ENCODE data around the gene SLC43A1.

SLC43A1 gene

DNA sequence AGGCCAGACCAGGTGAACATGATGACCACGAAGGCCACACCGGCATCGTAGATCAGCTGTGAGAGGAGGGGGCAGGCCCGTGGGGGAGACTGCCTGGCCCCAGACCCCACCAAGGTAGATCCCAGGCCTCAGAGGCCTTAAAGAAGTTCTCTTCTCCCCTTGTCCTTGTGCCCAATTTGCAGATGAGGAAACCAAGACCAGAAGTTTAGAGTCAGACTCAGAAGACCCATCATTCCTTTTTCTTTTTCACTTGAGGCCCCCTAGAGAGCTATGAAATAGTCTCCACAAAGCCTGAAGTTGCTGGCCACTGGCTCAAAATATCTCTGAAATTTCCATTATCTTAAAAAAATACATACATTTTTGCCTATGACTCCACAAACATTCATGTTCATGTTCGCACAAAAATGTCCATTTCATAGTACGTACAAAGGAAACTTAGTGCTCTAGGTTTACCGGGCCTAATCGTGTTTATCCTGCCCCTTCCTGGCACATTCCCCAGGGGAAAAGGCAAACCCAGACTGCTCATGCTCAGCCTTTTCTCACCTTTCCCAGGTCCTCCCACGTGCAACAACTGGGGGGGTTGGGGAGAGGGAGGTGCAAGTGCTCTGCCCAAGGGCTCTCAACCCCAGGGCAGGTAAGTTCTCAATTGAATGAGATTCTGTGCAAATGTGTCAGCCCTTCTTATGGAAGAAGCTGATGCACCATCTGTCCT, 19.2 kb downstream of the SLC43A1 start:
- Histone ChIP-seq H3K27me3 (replicated peaks; ENCODE audit: control insufficient read depth, insufficient read depth, low read length) (no peaks in the 10 kb centered on the region), H3K4me1 (ENCODE audit: control insufficient read depth, insufficient read depth, low read length) (peaks cover 25% of the 10 kb centered on the region), H3K4me3 (ENCODE audit: low read length) (no peak overlapping the region), H3K9ac (ENCODE audit: low read length) (no peak overlapping the region), H3K36me3 (ENCODE audit: control insufficient read depth, insufficient read depth, low read length, severe bottlenecking) (no peaks in the 10 kb centered on the region), H3K9me3 (ENCODE audit: control insufficient read depth, low read length) (no peaks in the 10 kb centered on the region)
- no peak for DNase-seq (ENCODE audit: low read depth)

DNA sequence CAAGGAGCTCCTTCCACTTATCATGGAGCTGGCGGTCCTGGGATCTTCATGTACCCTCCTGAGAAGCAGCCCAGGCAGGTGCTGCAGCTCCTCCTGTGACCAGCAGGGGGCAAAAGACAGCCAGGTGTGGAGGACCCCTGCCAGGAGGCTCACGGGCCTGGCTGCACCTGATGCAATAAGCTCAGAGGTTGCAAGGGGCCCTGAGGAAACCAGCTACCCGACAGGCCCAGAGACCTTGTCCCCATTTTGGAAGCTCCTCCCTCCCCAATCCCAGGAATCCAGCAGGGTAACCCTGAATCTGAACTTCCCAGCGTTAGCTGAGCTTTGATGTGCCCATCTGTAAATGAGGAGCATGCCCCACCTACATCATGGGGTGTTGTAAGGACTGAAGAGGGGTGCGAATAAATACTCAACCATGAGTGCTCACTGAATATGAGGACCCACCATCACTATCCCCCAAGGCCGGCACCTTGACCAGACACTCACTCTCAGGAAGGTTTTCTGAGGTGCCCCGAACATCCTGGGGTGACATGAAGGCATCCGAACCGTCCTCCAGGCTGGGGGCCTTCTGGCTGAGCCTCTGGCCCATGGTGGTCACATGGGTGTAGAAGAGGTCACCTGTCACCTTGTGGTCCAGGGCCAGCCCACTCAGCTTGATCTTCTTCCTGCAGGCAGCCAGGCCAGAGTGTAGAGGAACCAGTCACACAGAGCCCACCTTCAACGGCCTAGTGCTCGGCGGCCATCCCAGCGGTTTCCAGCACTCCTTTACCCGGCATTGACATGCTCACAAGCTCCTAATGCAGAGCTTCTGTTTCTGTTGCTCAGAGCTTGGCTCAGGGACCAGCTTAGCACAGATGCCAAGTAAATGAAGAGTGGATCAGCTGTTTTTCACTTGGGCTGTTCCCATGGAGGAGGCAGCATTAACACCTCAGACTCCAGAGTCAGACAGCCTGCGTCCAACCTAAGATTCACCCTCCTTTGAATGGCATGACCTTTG, 21.7 kb downstream of the SLC43A1 start:
- H3K4me3 ChIP-seq (ENCODE audit: low read length), result no peak overlapping the region
- no peaks in the 10 kb centered on the region for H3K27me3 ChIP-seq (replicated peaks; ENCODE audit: control insufficient read depth, insufficient read depth, low read length)
- H3K36me3 ChIP-seq (ENCODE audit: control insufficient read depth, insufficient read depth, low read length, severe bottlenecking), result no peaks in the 10 kb centered on the region
- H3K9me3 ChIP-seq (ENCODE audit: control insufficient read depth, low read length), result no peaks in the 10 kb centered on the region
- no peak overlapping the region for H3K9ac ChIP-seq (ENCODE audit: low read length)
- peak; percentile 62 for DNase-seq (ENCODE audit: low read depth)
- peaks cover 12% of the 10 kb centered on the region for H3K4me1 ChIP-seq (ENCODE audit: control insufficient read depth, insufficient read depth, low read length)

DNA sequence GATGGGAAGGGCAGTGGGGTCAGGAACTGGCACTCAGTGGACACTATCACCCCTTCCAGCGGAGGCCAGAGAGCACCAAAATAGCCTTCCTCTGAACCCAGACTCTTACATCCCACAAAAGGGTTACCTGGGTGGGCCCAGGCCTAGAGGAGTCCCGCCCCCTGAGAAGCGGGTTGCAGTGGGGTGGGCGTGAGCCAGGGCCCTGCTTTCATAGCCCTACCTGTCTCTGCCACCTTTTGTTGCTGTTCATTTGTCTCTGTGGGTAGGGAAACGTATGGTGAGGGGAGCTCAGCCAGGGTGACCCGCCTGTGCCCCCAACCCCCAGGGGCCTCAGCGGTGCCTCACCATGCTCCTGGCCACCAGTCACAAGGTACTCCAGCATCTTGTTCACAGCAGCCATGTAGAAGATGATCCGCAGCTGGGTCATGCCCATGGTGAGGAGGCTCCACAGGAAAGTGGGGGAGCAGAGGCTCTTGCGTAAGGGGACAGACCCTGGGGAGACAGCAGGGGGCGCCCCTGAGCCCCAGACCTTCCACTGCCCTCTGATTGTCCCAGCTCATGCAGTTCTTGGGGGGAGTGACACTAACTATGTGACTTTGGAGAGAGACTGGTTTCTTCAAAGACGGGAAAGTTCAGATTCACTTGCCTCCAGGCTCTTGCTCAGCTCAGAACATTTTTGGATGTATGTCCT, 24.0 kb downstream of the SLC43A1 start:
- no peaks in the 10 kb centered on the region for H3K9me3 ChIP-seq (ENCODE audit: control insufficient read depth, low read length)
- no peak overlapping the region for H3K4me3 ChIP-seq (ENCODE audit: low read length)
- DNase-seq (ENCODE audit: low read depth), result peak; percentile 33
- no peaks in the 10 kb centered on the region for H3K27me3 ChIP-seq (replicated peaks; ENCODE audit: control insufficient read depth, insufficient read depth, low read length)
- H3K4me1 ChIP-seq (ENCODE audit: control insufficient read depth, insufficient read depth, low read length), result peaks cover 7% of the 10 kb centered on the region
- H3K36me3 ChIP-seq (ENCODE audit: control insufficient read depth, insufficient read depth, low read length, severe bottlenecking), result no peaks in the 10 kb centered on the region
- no peak overlapping the region for H3K9ac ChIP-seq (ENCODE audit: low read length)

DNA sequence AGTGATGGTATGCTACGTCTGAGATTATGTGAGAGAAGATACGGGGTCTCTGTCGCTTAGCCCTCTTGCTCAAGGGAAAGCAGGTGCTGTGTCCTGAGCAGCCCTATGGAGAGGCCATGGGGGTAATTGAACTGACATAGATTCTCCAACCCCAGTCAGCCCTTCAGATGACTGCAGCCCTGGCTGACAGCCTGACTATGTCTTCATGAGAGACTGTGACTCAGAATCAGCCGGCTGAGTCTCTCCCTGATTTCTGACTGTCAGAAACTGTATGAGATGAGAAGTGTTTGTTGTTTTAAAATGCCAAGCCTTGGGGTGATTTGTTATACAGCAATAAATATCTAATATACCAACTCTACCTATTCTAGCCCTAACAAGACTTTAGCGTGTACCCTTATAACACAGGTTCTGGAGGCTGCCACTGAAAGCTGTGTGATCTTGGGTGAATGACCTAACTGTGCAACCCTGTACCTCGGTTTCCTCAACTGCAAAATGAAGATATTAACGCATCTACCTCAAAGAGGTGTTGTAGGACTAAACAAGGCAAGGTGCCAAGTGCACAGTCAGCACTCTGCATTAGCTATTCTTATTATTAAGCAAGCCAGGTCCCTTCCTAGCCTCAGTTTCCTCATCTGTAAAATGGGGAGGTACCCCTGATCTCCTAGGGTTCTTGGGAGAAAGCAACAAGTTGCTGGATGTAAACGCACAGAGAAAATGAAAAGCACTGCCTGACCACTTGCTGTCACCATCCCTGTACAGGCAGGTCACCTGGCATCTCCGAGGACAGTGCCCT, 24.9 kb downstream of the SLC43A1 start:
- no peaks in the 10 kb centered on the region for H3K9me3 ChIP-seq (ENCODE audit: control insufficient read depth, low read length)
- H3K4me3 ChIP-seq (ENCODE audit: low read length), result no peak overlapping the region
- no peak for DNase-seq (ENCODE audit: low read depth)
- H3K27me3 ChIP-seq (replicated peaks; ENCODE audit: control insufficient read depth, insufficient read depth, low read length), result no peaks in the 10 kb centered on the region
- H3K36me3 ChIP-seq (ENCODE audit: control insufficient read depth, insufficient read depth, low read length, severe bottlenecking), result no peaks in the 10 kb centered on the region
- no peak overlapping the region for H3K9ac ChIP-seq (ENCODE audit: low read length)
- peaks cover 11% of the 10 kb centered on the region for H3K4me1 ChIP-seq (ENCODE audit: control insufficient read depth, insufficient read depth, low read length)

DNA sequence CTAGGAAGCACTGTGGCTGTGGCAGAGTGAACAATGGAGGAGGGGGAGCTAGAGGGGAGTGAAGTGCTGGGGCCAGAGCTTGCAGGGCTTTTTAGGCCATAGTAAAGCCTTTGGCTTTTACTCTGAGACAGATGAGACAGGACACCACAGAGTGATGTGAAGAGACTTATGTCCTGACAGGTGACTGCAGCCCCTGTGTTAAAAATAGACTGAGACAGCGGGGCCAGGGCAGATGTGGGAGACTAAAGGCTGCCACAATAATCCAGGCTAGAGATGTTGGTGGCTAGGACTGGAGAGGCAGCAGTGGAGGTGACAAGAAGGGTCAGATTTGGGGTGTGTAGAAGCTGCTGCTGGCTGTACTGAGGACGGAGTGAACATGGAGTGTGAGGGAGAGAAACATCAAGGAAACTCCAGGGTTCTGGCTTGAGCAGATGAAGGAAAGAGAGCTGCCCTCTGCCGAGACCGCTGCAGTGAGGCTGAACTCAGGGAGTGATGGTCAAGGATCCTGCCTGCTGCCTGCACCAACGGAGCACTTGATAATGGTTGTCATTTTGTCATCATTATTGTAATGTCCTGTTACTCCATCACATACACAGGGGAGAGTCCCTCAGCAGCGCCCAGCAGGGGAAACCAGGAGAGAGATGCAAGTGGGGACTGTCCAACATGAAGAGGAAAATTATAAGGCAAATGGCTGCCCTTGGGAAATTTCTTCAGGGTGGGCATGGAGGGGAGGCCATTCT, 27.4 kb downstream of the SLC43A1 start:
- H3K4me3 ChIP-seq (ENCODE audit: low read length), result no peak overlapping the region
- peaks cover 20% of the 10 kb centered on the region for H3K4me1 ChIP-seq (ENCODE audit: control insufficient read depth, insufficient read depth, low read length)
- H3K27me3 ChIP-seq (replicated peaks; ENCODE audit: control insufficient read depth, insufficient read depth, low read length), result no peaks in the 10 kb centered on the region
- no peaks in the 10 kb centered on the region for H3K36me3 ChIP-seq (ENCODE audit: control insufficient read depth, insufficient read depth, low read length, severe bottlenecking)
- no peak overlapping the region for H3K9ac ChIP-seq (ENCODE audit: low read length)
- DNase-seq (ENCODE audit: low read depth), result no peak
- no peaks in the 10 kb centered on the region for H3K9me3 ChIP-seq (ENCODE audit: control insufficient read depth, low read length)

DNA sequence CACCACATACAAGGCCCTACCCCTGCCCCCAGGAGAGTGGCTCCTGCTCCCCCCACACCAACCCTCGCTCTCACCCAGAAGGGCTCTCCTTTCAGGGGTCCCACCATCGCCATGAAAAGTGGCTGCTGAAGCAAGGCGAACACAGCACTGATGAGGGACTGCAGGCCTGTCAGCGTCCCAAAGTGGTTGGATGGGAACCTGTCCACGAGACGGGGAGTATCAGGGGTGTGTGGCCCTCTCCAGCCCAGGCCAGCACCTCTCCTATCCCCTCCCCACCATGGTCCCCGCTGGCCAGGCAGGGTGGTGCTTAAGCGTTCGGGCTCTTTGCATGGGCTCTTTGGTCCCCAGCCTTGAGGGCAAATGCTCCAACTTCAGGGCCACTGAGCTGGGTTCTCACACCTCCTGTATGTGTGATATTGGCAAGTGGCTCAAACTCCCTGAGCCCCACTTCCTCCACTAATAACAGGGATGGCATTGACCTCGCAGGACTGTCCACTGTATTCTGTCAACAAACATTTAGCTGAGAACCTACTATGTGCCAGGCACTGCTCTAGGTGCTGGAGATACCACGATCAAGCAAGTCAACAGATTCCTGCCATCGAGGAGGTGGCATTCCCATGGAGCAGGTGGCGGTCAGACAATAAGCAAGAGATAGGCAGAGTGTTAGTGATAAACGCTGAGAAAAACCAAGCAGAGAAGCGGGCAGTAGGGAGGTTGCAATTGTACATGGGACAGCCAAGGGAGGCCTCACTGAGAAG, 28.3 kb downstream of the SLC43A1 start:
- Histone ChIP-seq H3K36me3 (ENCODE audit: control insufficient read depth, insufficient read depth, low read length, severe bottlenecking) (no peaks in the 10 kb centered on the region), H3K9me3 (ENCODE audit: control insufficient read depth, low read length) (no peaks in the 10 kb centered on the region), H3K9ac (ENCODE audit: low read length) (no peak overlapping the region), H3K27me3 (replicated peaks; ENCODE audit: control insufficient read depth, insufficient read depth, low read length) (peaks cover under 1% of the 10 kb centered on the region), H3K4me1 (ENCODE audit: control insufficient read depth, insufficient read depth, low read length) (peaks cover 22% of the 10 kb centered on the region), H3K4me3 (ENCODE audit: low read length) (no peak overlapping the region)
- DNase-seq (ENCODE audit: low read depth), result no peak

DNA sequence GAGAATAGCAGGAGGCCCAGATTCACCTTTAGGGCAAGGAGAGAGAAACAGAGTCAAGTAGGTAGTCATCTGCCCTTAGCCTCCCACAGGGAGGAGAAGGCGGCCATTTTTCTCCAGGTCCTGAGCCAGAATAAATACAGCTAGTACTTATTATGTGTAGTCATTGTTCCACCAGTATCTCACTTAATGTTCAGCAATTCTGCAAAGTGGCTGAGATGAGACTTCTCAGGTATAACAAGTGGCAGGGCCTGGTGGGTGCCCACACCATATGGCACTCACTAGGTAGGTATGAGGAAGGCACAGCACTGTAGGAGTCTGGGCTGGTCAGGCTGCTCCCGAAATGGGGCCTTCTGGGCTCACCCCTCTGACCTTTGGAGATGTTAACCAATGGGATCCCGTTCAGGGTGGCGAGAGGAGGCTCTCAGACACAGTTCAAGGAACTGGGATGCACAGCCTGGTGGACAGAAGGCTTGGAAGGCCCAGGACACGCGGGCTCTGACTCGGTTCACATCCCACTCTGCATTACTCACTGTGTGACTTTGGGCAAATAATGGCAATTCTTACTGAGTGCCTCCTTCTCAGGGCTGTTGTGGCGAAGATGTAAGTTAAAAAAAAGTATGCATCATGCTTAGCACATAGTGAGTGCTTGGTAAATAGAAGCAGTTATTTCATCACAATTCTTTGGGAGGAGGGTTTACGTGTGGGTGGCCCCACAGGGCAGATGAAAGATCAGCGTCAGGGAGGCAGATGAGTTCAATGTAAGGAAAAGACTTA, 30.1 kb downstream of the SLC43A1 start:
- Histone ChIP-seq H3K4me1 (ENCODE audit: control insufficient read depth, insufficient read depth, low read length) (peaks cover 22% of the 10 kb centered on the region), H3K9me3 (ENCODE audit: control insufficient read depth, low read length) (no peaks in the 10 kb centered on the region), H3K4me3 (ENCODE audit: low read length) (no peak overlapping the region), H3K27me3 (replicated peaks; ENCODE audit: control insufficient read depth, insufficient read depth, low read length) (peaks cover 7% of the 10 kb centered on the region), H3K36me3 (ENCODE audit: control insufficient read depth, insufficient read depth, low read length, severe bottlenecking) (no peaks in the 10 kb centered on the region), H3K9ac (ENCODE audit: low read length) (no peak overlapping the region)
- no peak for DNase-seq (ENCODE audit: low read depth)

DNA sequence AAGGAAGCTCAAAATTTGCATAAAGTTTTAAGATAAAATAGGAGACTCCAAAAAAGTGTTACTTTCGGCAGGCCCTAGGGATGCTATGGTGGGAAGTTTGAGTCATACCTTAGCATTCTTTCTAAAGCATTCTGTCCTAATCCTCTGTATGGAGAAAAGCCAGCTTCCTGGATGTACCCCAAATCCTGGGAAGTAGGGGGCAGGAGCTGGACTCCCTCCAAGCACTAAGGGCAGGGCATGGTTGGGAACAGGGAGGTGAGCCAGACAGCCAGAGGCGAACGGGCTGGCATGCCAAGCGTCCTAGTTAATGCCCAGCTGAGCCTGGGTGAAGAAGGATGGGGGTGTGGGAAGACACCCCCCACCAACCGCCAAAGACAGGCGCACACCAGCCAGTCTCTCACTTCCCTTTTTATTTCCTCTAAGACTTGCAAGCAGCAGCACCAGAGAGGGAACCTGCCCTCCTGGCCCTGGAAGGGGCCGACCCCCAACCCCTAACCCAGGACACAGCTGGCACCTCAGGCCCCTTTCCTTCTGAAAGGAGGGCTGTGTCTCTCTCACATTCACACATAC, 31.3 kb downstream of the SLC43A1 start:
- peaks cover 7% of the 10 kb centered on the region for H3K27me3 ChIP-seq (replicated peaks; ENCODE audit: control insufficient read depth, insufficient read depth, low read length)
- DNase-seq (ENCODE audit: low read depth), result no peak
- H3K9me3 ChIP-seq (ENCODE audit: control insufficient read depth, low read length), result no peaks in the 10 kb centered on the region
- no peaks in the 10 kb centered on the region for H3K36me3 ChIP-seq (ENCODE audit: control insufficient read depth, insufficient read depth, low read length, severe bottlenecking)
- H3K4me1 ChIP-seq (ENCODE audit: control insufficient read depth, insufficient read depth, low read length), result peaks cover 24% of the 10 kb centered on the region
- H3K4me3 ChIP-seq (ENCODE audit: low read length), result no peak overlapping the region
- H3K9ac ChIP-seq (ENCODE audit: low read length), result no peak overlapping the region

DNA sequence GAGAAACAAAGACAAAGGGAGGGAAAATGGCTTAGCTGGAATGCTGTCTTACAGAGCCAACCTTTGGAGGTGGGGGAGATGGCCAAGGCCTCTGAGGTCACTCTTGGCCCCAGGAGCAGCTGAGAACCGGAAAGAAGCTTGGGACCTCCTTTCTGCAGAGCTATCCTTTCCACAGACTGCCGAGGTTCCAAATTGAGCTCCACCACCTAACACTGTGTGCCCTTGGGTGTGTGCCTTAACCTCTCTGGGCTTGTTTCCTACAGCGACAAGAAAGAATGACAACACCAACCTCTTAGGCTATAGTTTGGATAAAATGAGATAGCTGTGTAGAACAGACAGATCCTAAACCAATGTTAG, 32.0 kb downstream of the SLC43A1 start:
- H3K4me1 ChIP-seq (ENCODE audit: control insufficient read depth, insufficient read depth, low read length), result peaks cover 29% of the 10 kb centered on the region
- DNase-seq (ENCODE audit: low read depth), result no peak
- peak overlapping the region; percentile 76 for H3K4me3 ChIP-seq (ENCODE audit: low read length)
- no peaks in the 10 kb centered on the region for H3K9me3 ChIP-seq (ENCODE audit: control insufficient read depth, low read length)
- H3K27me3 ChIP-seq (replicated peaks; ENCODE audit: control insufficient read depth, insufficient read depth, low read length), result peaks cover 7% of the 10 kb centered on the region
- H3K9ac ChIP-seq (ENCODE audit: low read length), result peak overlapping the region; percentile 66
- H3K36me3 ChIP-seq (ENCODE audit: control insufficient read depth, insufficient read depth, low read length, severe bottlenecking), result no peaks in the 10 kb centered on the region
